NCI-H82 treated with DMSO at 0.1 percent for 48 hours (cell line): Measurements from ENCODE around the gene CYP26B1.

Source experiments
- DNase-seq: peaks from one replicate; lab custom pipeline; 2025; ENCODE audit not compliant: unreplicated experiment; lab: John Stamatoyannopoulos, UW

Gene CYP26B1

GRCh38 chr2:72083751-72084583 lies 63.7 kb downstream of the CYP26B1 start:
- DNase-seq = no peak

- no peak for DNase-seq
Measured at GRCh38 chr2:72082887-72083286, 64.8 kb downstream of the CYP26B1 start.

GRCh38 chr2:72082021-72082601 lies 65.6 kb downstream of the CYP26B1 start:
- DNase-seq = no peak

GRCh38 chr2:72081451-72081850 lies 66.2 kb downstream of the CYP26B1 start:
- DNase-seq = no peak

- no peak for DNase-seq
Measured at GRCh38 chr2:72080286-72081145, 67.1 kb downstream of the CYP26B1 start.
